ENCODE results near the gene PSMG4. TPM values are rescaled to one million over a fixed set of nuclear protein-coding genes. Genes with fewer than 3 reads are reported as not detected.

The PSMG4 gene
- total and polyA plus RNA-seq, 10 of the 15 experiments (the other 5 are each of a cell fraction or from before 2014, with no cell fraction given) = 7.1 to 62.6 (median 29.8) TPM

- DNase-seq (ENCODE audit: low read depth, low spot score) (no peak), ATAC-seq (no peak), FAIRE-seq (no peak)
- Histone ChIP-seq H2AFZ (ENCODE audit: control insufficient read depth, low read depth, low read length) (no peak overlapping the region), H3K4me2 (ENCODE audit: control insufficient read depth, insufficient read depth) (no peak overlapping the region), H3K9me3 (replicated peaks; ENCODE audit: control insufficient read depth, insufficient read depth, low read length) (no peaks in the 10 kb centered on the region), H4K20me1 (ENCODE audit: control insufficient read depth, insufficient read depth) (no peaks in the 10 kb centered on the region), H3K4me1 (ENCODE audit: control insufficient read depth, insufficient read depth, low read length) (no peaks in the 10 kb centered on the region), H3K9ac (ENCODE audit: control insufficient read depth, insufficient read depth, low read length) (no peak overlapping the region), H3K27me3 (replicated peaks in 1 of 2; ENCODE audit: control insufficient read depth in 2 of 2, insufficient read depth in 2 of 2, low read length in 1 of 2) (no peaks in the 10 kb centered on the region), H3K4me3 (no peak overlapping the region), H3K36me3 (ENCODE audit: control insufficient read depth in 2 of 2, insufficient read depth in 2 of 2, low read length in 1 of 2) (no peaks in the 10 kb centered on the region; a peak in 1 of 4 replicates), H3K27ac (ENCODE audit: control insufficient read depth, insufficient read depth) (no peak overlapping the region), H3K79me2 (ENCODE audit: control insufficient read depth, insufficient read depth, low read length) (no peaks in the 10 kb centered on the region)
- POLR2A ChIA-PET = no interaction called here
- WGBS (ENCODE audit: insufficient coverage, insufficient replicate concordance, low lambda C conversion rate, missing lambda C conversion rate) = 68% methylated on average over 9 of the region's 9 CpGs
- in situ Hi-C loops (cut with MboI) = no loop called here
- CTCF ChIA-PET = interaction anchor here (1.8 kb wide), 1 partner anchor 444 kb away, joined by 7 read pairs; no protein-coding TSS in a partner anchor
- SMC1A ChIA-PET (ENCODE audit: uncharacterized antibody, unreplicated experiment) = interaction anchor here (0.6 kb wide), 1 partner anchor 445 kb away, joined by 3 read pairs; no protein-coding TSS in a partner anchor
- intact Hi-C loops (cut with micrococcal nuclease; ENCODE audit: unreplicated experiment) = no loop called here
- RAD21 ChIA-PET (ENCODE audit: unreplicated experiment) = no interaction called here
- no TSS peak for BruUV-seq (replicated peaks)
- no peak for TF ChIP-seq MAX (IDR thresholded peaks at IDR 0.05; ENCODE audit: low read depth, low read length)
- TF ChIP-seq, protein P1, sequence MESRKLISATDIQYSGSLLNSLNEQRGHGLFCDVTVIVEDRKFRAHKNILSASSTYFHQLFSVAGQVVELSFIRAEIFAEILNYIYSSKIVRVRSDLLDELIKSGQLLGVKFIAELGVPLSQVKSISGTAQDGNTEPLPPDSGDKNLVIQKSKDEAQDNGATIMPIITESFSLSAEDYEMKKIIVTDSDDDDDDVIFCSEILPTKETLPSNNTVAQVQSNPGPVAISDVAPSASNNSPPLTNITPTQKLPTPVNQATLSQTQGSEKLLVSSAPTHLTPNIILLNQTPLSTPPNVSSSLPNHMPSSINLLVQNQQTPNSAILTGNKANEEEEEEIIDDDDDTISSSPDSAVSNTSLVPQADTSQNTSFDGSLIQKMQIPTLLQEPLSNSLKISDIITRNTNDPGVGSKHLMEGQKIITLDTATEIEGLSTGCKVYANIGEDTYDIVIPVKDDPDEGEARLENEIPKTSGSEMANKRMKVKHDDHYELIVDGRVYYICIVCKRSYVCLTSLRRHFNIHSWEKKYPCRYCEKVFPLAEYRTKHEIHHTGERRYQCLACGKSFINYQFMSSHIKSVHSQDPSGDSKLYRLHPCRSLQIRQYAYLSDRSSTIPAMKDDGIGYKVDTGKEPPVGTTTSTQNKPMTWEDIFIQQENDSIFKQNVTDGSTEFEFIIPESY (IDR thresholded peaks at IDR 0.05) = no peak
- TF ChIP-seq USF2 (IDR thresholded peaks at IDR 0.05; ENCODE audit: borderline replicate concordance, low read depth, low read length) = no peak
- no peak for TF ChIP-seq CHD2 (IDR thresholded peaks at IDR 0.05; ENCODE audit: borderline replicate concordance, low read depth, low read length)
- no peak for TF ChIP-seq HDAC2 (IDR thresholded peaks at IDR 0.05)
- no peak for TF ChIP-seq FOS (IDR thresholded peaks at IDR 0.05; ENCODE audit: borderline replicate concordance, extremely low read depth, insufficient read length)
- TF ChIP-seq NFYB (IDR thresholded peaks at IDR 0.05; ENCODE audit: insufficient read depth, low read depth, low read length) = no peak
- TF ChIP-seq MEF2B (IDR thresholded peaks at IDR 0.05; ENCODE audit: partially characterized antibody, poor library complexity, severe bottlenecking) = no peak
- no peak for TF ChIP-seq HSF1 (IDR thresholded peaks at IDR 0.05; ENCODE audit: low read depth, low read length)
- no peak for TF ChIP-seq RFX5 (IDR thresholded peaks at IDR 0.05; ENCODE audit: low read depth, low read length)
- no peak for TF ChIP-seq NFIC (IDR thresholded peaks at IDR 0.05; ENCODE audit: low read depth, low read length)
- no peak for TF ChIP-seq FOXK2 (IDR thresholded peaks at IDR 0.05)
- TF ChIP-seq ZNF217 (IDR thresholded peaks at IDR 0.05) = no peak
- no peak for TF ChIP-seq RBBP5 (conservative IDR thresholded peaks at IDR 0.05)
Observed at GRCh38 chr6:3287308-3287707, 28.6 kb downstream of the PSMG4 start.

Data from GM12878 (cell line).